Pancreas (tissue), 10 donors: ENCODE results near the gene SEC16A. TPM values are rescaled to one million over a fixed set of nuclear protein-coding genes. Genes with fewer than 3 reads are reported as not detected.
A peak's percentile ranks its signal among the peaks of the same experiment; 100 is the strongest.

Source experiments
- ATAC-seq, 4 donors: fragments of 200-7000 bp; cut with Tn5 transposase; one replicate each; pipeline versions ENCODE4 v1.8.0 to v1.9.1; 2020; ENCODE audit warnings: mild to moderate bottlenecking in 4 of 4, moderate library complexity in 4 of 4
- DNase-seq, 6 donors: peaks; one replicate each; pipeline ENCODE4 v3.0.0-alpha.2; 2020
- FAIRE-seq: peaks from 2 replicates; lab custom pipeline; 2012; peaks lifted over from hg19 to GRCh38; lab: Jason Lieb, UNC
- H3K27ac ChIP-seq, 4 donors: fragments of 200-600 bp; sonication (generic); 1 replicate in 3 of 4; 2 replicates in 1 of 4; pipeline versions ENCODE4 v1.5.0 to v1.8.0; 2020
- H3K27me3 ChIP-seq, 4 donors: fragments of 200-600 bp; one replicate each; pipeline ENCODE4 v1.8.0; 2021
- H3K36me3 ChIP-seq, 3 donors: fragments of 200-600 bp; sonication (generic) in 1 of 3; one replicate each; pipeline versions ENCODE4 v1.5.0 to v1.8.0; 2020 to 2021
- H3K4me1 ChIP-seq, 3 donors: fragments of 200-600 bp; one replicate each; pipeline ENCODE4 v1.8.0; 2021
- H3K4me3 ChIP-seq, 4 donors: fragments of 200-600 bp; sonication (generic) in 2 of 4; one replicate each; pipeline versions ENCODE4 v1.5.0 to v1.8.0; 2020 to 2021
- H3K9me3 ChIP-seq, 4 donors: fragments of 200-600 bp; one replicate each; pipeline ENCODE4 v1.8.0; 2021
- WGBS, 2 donors: extraction: QIAGEN DNeasy Blood & Tissue Kit; methylation state at CpG; one replicate each; pipeline ENCODE4 v1.1.7; 2013; 5-methylcytosine and 5-hydroxymethylcytosine counted together
- intact Hi-C, 3 donors: fragments of 100-400 bp; cut with DNase I; formaldehyde crosslinking; loops; one replicate each; pipeline versions ENCODE4 v1.11.1 to v1.14.2; 2022
- polyA plus RNA-seq, 2 donors: library from polyadenylated mRNA; stranded (reverse); fragments of 200-250 nt; gene quantifications; one replicate each; pipeline ENCODE4 v1.2.3, GENCODE V29; 2013
- total RNA-seq, 6 donors: library from RNA; stranded (reverse); fragmentation: NEBNext Ultra II Directional in 4 of 6; extraction: Animal tissue kit (Norgen Biotek cat#: 25700) in 4 of 6; gene quantifications; one replicate each; pipeline versions ENCODE4 v1.2.1 to v1.2.4, GENCODE V29; 2021 to 2023
- TF ChIP-seq, protein P1 (sequence below), 4 donors: fragments of 200-600 bp; sonication (generic) in 3 of 4; IDR thresholded peaks; one replicate each; pipeline versions ENCODE4 v1.5.0 to v1.8.0; 2021; ENCODE audit warnings: antibody characterized with exemption in 4 of 4
- donor health status: healthy with polysubstance abuse.
- donor health status: DM: no; HTN: no; CAD: no; lungs with moderate emphysema.
- donor health status: DM: no; HTN: no; CAD: no.
- donor health status: control.
- donor health status: control.
- donor health status: Bipolar disorder and iron deficiency.
- donor health status: DM: yes; HTN: yes; CAD: no.
- donor health status: DM: no; HTN: no; CAD: no.
- donor health status: DM: no; HTN: no; CAD: no.
- donor health status: DM: yes; HTN: yes; CAD: no.

SEC16A gene
- total and polyA plus RNA-seq, 8 donors: 32.1 to 66.9 (median 40.8) TPM

DNA sequence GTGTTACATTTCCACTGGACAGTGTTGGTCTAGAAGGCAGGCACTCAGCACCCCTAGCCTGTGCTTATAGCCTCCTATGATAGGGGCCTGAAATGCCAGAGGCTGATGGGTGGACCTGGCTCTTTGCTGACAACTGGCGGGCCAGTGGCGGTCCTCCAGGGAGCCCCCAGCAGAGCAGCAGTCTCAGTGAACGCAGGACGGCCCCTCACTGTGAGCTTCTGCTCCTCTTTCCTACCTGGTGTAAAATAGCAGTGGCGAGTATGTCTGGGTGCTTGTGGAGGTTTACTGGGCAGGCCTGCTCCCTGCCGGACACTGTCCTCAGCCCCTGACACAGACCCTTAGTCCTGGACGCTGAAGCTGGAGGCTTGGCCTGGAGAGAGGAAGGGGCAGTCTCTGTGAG is 3.3 kb upstream of the SEC16A start:
- peaks cover 15 to 24% (median 22%) of the 10 kb centered on the region in 3 donors for H3K4me1 ChIP-seq

DNA sequence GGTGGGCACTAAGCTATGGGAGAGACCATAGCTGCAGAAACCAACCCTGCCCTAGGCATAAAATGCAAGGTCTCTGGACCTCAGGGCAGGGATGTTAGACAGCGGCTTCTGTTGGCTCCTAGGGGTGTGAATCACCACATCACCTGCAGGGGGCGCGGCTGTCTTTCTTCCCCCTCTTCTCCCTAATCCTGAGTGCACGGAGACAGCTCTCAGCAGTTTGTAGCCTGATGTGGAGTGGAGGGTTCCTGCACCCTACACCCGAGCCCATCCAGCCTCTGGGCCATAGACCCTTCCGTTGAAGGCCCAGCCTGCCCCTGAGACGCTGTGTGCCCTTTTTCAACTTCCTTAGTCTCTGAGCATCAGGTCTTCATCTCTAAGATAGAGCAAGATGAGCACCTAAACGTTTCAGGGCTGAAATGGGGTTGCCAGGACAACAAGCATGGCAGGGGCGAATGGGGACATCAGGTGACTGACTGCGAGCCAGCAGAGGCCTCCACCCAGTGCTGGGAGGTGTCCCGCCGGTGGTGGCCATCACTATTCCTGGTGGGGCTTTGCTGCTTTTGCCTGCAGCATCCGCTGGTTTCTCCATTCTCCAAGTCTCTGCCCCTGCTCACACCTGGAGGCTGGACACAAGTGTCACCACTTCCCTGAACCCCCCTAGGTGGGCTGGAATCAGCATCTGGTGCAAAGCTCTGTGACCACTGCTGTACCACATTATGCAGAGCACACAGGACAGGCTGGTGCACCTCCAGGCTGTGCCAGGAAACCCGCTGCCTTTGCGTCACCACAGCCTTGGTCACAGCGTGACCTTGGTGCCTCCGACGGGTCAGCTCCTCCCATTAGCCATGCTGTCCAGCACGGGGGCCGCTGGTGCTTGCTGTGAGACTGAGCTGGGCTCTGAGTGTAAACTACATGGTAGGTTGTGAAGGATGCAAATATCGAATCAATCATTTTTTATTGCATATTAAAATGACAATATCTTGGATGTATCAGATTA is 2.5 kb upstream of the SEC16A start:
- Histone ChIP-seq H3K27ac (peak overlapping the region in 1 of 4 donors; percentile 99), H3K36me3 (no peaks in the 10 kb centered on the region), H3K4me3 (peak overlapping the region in 1 of 4 donors; percentile 59), H3K4me1 (peaks cover 15 to 24% (median 22%) of the 10 kb centered on the region in 3 donors), H3K27me3 (no peaks in the 10 kb centered on the region), H3K9me3 (no peaks in the 10 kb centered on the region)
- TF ChIP-seq, protein P1, sequence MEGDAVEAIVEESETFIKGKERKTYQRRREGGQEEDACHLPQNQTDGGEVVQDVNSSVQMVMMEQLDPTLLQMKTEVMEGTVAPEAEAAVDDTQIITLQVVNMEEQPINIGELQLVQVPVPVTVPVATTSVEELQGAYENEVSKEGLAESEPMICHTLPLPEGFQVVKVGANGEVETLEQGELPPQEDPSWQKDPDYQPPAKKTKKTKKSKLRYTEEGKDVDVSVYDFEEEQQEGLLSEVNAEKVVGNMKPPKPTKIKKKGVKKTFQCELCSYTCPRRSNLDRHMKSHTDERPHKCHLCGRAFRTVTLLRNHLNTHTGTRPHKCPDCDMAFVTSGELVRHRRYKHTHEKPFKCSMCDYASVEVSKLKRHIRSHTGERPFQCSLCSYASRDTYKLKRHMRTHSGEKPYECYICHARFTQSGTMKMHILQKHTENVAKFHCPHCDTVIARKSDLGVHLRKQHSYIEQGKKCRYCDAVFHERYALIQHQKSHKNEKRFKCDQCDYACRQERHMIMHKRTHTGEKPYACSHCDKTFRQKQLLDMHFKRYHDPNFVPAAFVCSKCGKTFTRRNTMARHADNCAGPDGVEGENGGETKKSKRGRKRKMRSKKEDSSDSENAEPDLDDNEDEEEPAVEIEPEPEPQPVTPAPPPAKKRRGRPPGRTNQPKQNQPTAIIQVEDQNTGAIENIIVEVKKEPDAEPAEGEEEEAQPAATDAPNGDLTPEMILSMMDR (IDR thresholded peaks at IDR 0.05): peak; percentile 82 to 89 (median 86)
- ATAC-seq (peak; percentile 12 to 51 (median 44)), FAIRE-seq (no peak), DNase-seq (peak; percentile 75 to 93 (median 86))
- 18 to 19% methylated on average over 21 of the region's 21 CpGs for WGBS, 2 donors
- intact Hi-C loops: loop anchor here in 2 of 3 donors (2.0 to 10.0 kb wide), 3 partner anchors 145 to 229 kb away; partner anchors contain the start of gene DIPK1B (in 1 of the 2)

More for the DNA sequence above, 3.3 kb upstream of the SEC16A start:
- DNase-seq (peak in 2 of 6 donors; percentile 44 to 59), ATAC-seq (no peak), FAIRE-seq (no peak)
- Histone ChIP-seq H3K4me3 (no peak overlapping the region), H3K27ac (no peak overlapping the region), H3K36me3 (no peaks in the 10 kb centered on the region), H3K9me3 (no peaks in the 10 kb centered on the region), H3K27me3 (no peaks in the 10 kb centered on the region)
- TF ChIP-seq, protein P1 (IDR thresholded peaks at IDR 0.05): no peak
- intact Hi-C loops: loop anchor here in 2 of 3 donors (2.0 to 10.0 kb wide), 3 partner anchors 145 to 229 kb away; partner anchors contain the start of gene DIPK1B (in 1 of the 2)
- WGBS, 2 donors: 95% methylated on average over 7 of the region's 7 CpGs

DNA sequence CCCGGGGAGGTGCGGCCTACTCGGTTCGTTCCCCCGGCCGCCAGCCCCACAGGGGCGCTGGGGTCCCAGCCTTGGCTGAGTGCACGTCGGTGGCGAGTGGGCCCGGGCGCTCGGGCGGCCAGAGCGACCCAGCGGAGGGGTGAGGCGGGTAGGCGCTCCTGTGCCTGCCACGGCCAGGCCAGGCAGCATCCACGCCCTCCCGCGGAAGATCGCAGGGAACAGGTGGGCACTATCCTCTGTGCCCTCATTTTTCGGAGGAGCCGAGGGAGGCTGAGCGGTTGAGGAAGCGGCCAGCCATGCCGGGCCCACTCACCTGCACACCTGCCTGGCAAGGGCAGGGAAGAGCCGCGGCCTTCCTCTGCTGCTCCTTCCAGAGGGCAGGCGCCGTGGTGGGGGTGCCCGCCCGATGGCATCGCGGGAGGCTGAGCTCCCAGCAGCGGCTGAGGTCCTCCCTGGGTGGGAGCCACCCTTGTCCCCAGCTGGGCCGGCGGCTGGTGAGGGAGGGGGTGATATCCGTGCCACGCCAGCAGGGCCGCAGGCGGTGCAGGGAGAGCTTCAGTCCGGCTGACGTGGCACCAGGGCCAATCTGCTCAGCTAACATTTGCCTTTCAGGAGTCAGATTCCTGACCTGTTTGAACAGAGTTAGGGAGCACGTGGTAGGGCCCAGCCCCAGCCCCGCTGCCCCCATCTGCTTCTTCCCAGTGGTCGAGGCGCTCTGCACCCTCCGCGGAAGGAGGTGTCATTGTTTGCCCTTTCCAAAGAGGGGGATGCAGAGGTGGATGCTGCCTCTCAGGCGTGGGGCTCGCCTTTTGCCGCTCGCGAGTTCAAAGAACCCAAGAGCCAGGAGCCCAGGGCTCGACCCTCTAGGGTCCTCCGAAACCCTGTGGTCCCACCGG is 1.6 kb upstream of the SEC16A start:
- TF ChIP-seq, protein P1 (IDR thresholded peaks at IDR 0.05): no peak
- Histone ChIP-seq H3K36me3 (no peaks in the 10 kb centered on the region), H3K4me3 (peak overlapping the region; percentile 56 to 60 (median 58)), H3K27ac (peak overlapping the region; percentile 99 to 100 (median 99)), H3K9me3 (no peaks in the 10 kb centered on the region), H3K4me1 (peaks cover 15 to 24% (median 22%) of the 10 kb centered on the region in 3 donors), H3K27me3 (no peaks in the 10 kb centered on the region)
- WGBS, 2 donors: 11 to 15% methylated on average over 50 to 59 of the region's 59 CpGs
- ATAC-seq: peak; percentile 4 to 20 (median 11)
- intact Hi-C loops: loop anchor here in 1 of 3 donors (10.0 kb wide), 1 partner anchor 230 kb away; the partner anchor contains the start of gene DIPK1B
- peak; percentile 71 to 92 (median 76) for DNase-seq
- FAIRE-seq: no peak

DNA sequence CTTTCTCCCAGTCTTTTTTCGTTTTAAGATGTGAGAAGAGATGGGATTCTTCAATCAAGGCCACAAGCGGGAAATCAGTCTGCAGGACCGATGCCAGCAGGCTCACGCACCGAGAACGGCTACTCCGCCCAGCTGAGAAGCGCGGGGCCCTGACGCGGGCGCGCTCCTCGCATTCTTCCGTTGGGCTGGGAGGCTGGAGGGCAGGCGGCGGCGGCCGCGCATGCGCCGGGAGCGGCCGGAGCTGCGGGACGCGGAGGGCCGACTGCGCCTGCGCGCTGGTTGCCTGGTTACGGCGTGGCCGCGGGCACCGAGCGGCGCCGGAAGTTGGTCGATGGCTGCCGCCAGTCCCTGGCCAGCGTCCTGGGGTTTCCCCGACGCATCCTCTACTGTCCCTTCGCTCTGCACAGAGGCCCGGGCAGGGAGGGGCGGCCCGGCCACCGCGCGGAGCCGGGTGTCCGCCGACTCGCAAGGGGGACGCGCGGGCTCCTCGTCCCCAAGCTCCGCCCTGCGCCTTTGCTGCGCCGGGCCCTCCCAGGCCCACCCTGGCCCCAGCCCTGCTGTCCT is 831 bp upstream of the SEC16A start:
- Histone ChIP-seq H3K27me3 (no peaks in the 10 kb centered on the region), H3K36me3 (no peaks in the 10 kb centered on the region), H3K4me1 (peaks cover 15 to 27% (median 26%) of the 10 kb centered on the region in 3 donors), H3K27ac (peak overlapping the region; percentile 99 to 100 (median 99)), H3K9me3 (no peaks in the 10 kb centered on the region), H3K4me3 (peak overlapping the region; percentile 56 to 60 (median 58))
- ATAC-seq: peak; percentile 48 to 73 (median 70)
- no peak for FAIRE-seq
- peak; percentile 89 to 100 (median 96) for DNase-seq
- TF ChIP-seq, protein P1 (IDR thresholded peaks at IDR 0.05): no peak
- 0 to 1% methylated on average over 48 to 63 of the region's 63 CpGs for WGBS, 2 donors
- intact Hi-C loops: loop anchor here in 1 of 3 donors (10.0 kb wide), 1 partner anchor 231 kb away; the partner anchor contains the start of gene DIPK1B
